GM12891 (cell line): ENCODE results near the gene KASH5.

Experiments
- POLR2A ChIP-seq: IDR thresholded peaks from 2 replicates; pipeline ENCODE4 v1.6.1; 2011; ENCODE audit warnings: low read depth, low read length, control low read depth
- POLR2AphosphoS5 ChIP-seq: IDR thresholded peaks from 2 replicates; pipeline ENCODE4 v1.6.1; 2011; ENCODE audit warnings: low read depth, low read length, control low read depth

DNA sequence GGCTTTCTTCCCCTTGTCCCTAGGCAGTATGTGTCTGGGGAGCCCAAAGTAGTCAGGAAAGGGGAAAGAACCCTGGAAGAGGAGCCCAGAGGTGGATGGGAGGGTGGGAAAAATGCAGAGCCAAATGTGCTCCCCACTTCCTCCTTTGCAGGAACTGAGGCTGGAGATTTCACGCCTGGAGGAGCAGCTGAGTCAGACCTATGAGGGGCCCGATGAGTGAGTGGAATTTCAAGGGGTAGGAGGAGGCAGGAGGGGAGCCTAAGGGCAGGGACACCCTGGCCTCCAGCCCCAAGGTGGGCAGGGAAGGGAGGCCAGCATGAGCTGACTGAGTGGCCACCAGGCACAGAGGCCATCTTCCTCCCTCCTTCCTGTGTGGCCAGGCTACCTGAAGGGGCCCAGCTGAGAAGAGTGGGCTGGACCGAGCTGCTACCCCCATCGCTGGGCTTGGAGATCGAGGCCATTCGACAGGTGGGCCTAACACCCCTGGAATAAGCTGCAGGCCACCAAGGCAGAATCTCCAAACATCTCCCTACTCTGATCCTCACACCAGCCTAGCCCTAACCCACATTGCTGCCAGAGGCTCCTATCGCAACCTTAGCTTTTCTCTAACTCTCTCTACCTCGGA, 20.9 kb downstream of the KASH5 start:
- TF ChIP-seq POLR2A = no peak
- no peak for TF ChIP-seq POLR2AphosphoS5
